Activated CD4-positive, alpha-beta T cell treated with anti-CD3 and anti-CD28 coated beads for 36 hours (primary cell): ENCODE data around the gene NUTM2B. TPM values are rescaled to one million over a fixed set of nuclear protein-coding genes. Genes with fewer than 3 reads are reported as not detected.

Source experiments
- total RNA-seq, 2 experiments: library from RNA; stranded (reverse); gene quantifications; one replicate each; pipeline ENCODE4 v1.2.3, GENCODE V29; 2021

The NUTM2B gene
- total RNA-seq, 2 experiments from 2014 or later: 0.30 TPM; not detected in 1

Other genes with a start within 250 kb of the NUTM2B start
- under 1 TPM; 0.18 to 0.46 TPM for gene EIF5AL1, start 190.7 kb upstream of the NUTM2B start, total RNA-seq
- gene SFTPA2, start 142.8 kb upstream of the NUTM2B start, total RNA-seq: not detected
- not detected for gene SFTPA1, start 92.3 kb upstream of the NUTM2B start, total RNA-seq
- gene NUTM2E, start 123.5 kb downstream of the NUTM2B start, total RNA-seq: under 1 TPM; 0.11 to 0.27 TPM
- gene SFTPD, start 245.9 kb downstream of the NUTM2B start, total RNA-seq: not detected